Activated naive CD4-positive, alpha-beta T cell treated with anti-CD3 and anti-CD28 coated beads, Interleukin-2, amount 50 U/mL, for 72 hours (primary cell): ENCODE measurements around the gene SMIM10. TPM values are rescaled to one million over a fixed set of nuclear protein-coding genes. Genes with fewer than 3 reads are reported as not detected.
"Not testable (repeated sequence)": the region's sequence is repeated elsewhere in the genome, so short reads cannot be mapped to it uniquely, and the experiment has no call there.

Experiments used
- ATAC-seq, 2 donors: fragments of 150-1000 bp; cut with Tn5 transposase; 2 replicates each; pipeline ENCODE4 v1.10.0; 2021; ENCODE audit warnings: mild to moderate bottlenecking in 2 of 2, moderate library complexity in 2 of 2
- DNase-seq, 2 donors: peaks; one replicate each; pipeline ENCODE4 v3.0.0; 2021 to 2022; ENCODE audit warnings: low spot score in 2 of 2
- H3K27ac Mint-ChIP-seq, 2 donors: one replicate each; pipeline ENCODE4 v1.8.0; 2022; ENCODE audit warnings: mild to moderate bottlenecking in 2 of 2, mixed read lengths in 2 of 2
- H3K36me3 Mint-ChIP-seq, 2 donors: one replicate each; pipeline ENCODE4 v1.8.0; 2022; ENCODE audit warnings: mixed read lengths in 2 of 2
- H3K9me3 Mint-ChIP-seq, 2 donors: one replicate each; pipeline ENCODE4 v1.8.0; 2022; ENCODE audit warnings: mixed read lengths in 2 of 2
- total RNA-seq, 2 donors: library from RNA; stranded (reverse); gene quantifications; one replicate each; pipeline ENCODE4 v1.2.3, GENCODE V29; 2022

Gene SMIM10
- total RNA-seq, 2 donors from 2014 or later, result 0.39 to 1.5 TPM

DNA sequence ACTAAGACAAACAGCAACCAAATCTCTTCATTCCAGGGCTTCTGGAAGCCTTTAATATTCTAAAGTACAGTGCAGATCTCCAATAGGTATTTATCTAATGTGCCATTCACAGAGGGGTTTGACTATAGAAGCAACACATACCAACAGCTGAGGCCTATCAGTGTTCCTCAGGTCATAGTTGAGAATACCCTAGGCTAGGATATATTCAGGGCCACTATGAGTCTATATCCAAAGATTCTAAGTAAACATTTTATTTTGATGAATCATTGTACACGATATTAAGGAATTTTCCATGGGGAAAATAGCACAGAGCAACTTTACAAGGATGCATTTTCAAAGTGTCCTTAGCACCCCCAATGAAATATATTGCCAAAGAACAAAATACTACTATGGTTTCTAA is 9.7 kb downstream of the SMIM10 start:
- H3K9me3 Mint-ChIP-seq, result no peaks in the 10 kb centered on the region
- ATAC-seq (no peak), DNase-seq (no peak)
- no peak overlapping the region for H3K27ac Mint-ChIP-seq
- H3K36me3 Mint-ChIP-seq, result no peaks in the 10 kb centered on the region

DNA sequence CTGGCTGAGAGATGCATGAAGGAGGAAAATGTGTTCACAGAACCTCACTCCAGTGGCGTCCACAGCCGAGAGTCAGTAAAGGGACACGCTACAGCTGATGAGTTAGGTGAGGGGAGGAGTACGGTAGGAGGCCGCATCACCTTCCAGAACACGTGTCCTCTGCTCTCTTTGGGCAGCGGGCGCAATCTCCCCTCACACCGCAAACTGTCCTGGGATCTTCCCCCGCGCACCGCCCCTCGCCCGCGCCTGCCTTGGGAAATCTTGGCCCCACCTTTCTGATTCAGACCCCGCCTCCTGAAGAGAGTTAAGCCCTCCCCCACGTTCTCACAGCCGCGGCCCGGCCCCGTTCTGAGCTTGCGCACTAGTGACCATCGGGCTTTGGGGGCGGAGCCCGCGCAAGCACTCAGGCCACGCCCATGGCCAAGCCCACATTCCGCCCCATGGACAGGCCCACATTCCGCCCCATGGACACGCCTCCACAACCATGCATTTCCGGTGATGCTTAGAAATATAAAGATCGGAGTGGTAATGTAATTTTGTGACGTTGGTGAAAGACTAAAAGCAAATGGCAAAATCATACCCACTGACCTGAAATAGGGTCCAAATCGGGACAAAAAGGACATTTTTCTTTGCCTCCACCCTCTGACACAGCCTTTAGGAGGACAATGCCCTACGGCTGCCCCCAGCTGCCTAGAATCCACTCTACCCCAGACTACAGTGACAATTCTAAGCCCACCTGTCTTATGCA is 13.3 kb downstream of the SMIM10 start:
- Mint-ChIP-seq H3K36me3 (no peaks in the 10 kb centered on the region), H3K27ac (no peak overlapping the region), H3K9me3 (no peaks in the 10 kb centered on the region)
- DNase-seq (peak; percentile 86 to 87), ATAC-seq (peak; percentile 92 to 98)

DNA sequence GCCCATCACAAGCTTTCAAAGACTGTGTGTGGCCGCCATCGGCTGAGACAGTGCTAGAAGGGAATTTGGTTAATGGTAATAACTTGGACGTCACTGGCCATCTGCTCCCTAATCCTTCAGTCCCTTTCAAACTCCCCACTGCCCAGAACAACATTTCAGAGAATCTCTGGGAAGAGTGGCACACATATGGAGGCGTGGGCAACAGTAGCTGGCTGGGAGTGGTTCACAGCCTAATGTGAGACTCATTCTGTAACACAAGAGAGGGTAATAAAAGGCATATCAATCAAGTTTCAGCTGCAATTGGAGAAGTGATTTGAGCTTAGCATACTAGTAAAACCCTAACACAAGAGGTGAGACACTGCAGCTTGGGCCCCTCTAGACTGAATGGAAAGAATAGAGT is 15.4 kb downstream of the SMIM10 start:
- no peaks in the 10 kb centered on the region for H3K36me3 Mint-ChIP-seq
- ATAC-seq, result no peak
- DNase-seq, result no peak
- no peak overlapping the region for H3K27ac Mint-ChIP-seq
- no peaks in the 10 kb centered on the region for H3K9me3 Mint-ChIP-seq

DNA sequence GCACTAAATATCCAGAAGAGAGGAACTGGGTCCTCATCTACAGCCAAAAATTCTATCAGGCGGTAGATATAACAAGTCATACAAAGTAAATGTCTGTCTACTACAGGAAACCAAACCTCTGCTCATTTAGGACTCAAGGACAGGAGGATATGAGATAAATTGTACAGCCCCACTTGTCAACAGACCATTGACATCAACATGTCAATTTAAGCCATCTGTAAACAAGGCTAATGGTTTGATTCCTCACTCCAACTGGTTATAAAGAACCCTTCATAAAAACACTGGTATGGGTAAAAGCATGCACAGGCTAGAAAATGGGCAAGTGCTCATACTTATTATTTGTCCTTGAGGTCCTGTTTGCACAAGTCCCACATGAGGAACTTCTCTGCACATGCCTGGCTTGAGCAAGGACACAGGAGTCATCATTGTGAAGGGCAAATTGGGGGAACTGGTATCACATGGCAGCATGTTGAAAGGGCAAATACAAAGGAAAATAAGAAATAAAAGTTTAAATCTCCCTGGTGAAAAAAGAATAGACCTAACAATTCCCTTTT is 18.3 kb downstream of the SMIM10 start:
- no peak overlapping the region for H3K27ac Mint-ChIP-seq
- no peaks in the 10 kb centered on the region for H3K36me3 Mint-ChIP-seq
- ATAC-seq, result no peak
- no peaks in the 10 kb centered on the region for H3K9me3 Mint-ChIP-seq
- no peak for DNase-seq

DNA sequence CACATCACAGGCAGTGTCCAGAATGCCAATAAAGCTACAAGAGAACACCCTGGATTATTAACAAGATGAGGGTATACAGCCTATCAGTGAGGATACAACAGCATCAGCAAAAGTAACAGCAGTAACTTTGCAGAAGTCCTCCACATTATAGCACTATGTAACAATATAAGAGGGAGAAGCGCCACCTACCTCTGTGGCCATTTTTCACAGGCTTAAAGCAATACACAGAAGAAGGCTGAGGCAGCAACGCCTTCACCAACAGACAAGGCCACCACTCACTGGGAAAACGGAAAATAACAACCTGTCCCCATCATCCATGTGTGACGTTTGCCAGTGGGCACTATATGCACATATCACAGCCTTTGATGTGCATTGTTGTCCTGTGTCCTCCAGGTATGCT is 19.0 kb downstream of the SMIM10 start:
- Mint-ChIP-seq H3K27ac (no peak overlapping the region), H3K9me3 (no peaks in the 10 kb centered on the region), H3K36me3 (no peaks in the 10 kb centered on the region)
- no peak for DNase-seq
- no peak for ATAC-seq

DNA sequence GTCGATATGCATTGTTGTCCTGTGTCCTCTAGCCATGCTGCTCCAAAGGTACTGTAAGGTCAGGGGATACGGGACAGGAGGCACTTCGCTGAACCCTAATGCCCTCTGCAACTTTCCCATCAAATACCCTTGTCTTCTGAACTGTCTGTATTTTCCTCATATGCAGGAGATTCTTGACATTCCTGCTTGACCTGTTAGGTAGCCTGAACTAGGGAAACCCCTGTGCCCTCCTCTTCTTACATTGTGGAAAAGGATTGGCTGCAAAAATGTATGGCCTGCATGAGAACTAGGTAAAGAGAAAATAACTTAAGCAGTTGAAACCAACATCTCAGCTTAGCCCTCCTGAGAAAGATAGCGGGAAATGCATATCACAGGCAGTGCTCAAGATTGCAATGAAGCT is 20.1 kb downstream of the SMIM10 start:
- ATAC-seq (no peak), DNase-seq (no peak)
- H3K27ac Mint-ChIP-seq, result no peak overlapping the region
- H3K9me3 Mint-ChIP-seq, result no peaks in the 10 kb centered on the region
- no peaks in the 10 kb centered on the region for H3K36me3 Mint-ChIP-seq

DNA sequence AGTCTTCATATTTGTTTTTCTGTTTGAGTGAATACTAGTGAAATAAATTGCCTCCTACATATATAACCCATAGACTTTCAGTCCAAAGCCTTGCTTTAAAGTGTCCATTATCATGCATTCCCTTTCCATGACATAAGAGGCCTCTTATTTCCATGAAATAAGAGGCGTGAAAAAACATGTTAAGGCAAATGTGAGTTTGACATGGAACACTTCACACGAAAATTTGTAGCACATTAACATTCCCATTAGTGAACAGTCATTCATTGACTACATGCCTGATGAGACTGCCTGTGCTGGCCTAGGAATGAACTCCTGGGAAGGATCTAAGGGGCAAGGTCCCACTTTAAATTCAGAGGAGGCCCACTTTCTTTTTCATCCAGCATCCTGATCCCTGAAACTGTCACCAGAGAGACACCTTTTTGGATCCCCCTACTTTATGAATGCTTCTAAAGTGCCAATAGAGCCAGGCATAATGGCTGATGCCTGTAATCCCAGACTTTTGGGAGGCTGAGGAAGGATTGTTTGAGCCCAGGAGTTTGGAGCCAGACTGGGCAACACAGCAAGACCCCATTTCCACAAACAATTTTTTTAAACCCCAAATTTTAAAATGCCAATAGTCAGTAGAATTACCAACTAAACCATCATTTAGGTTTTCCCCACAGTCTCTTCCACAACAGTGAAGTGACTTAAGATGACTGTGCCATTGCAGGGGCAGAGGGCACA is 24.9 kb downstream of the SMIM10 start:
- H3K27ac Mint-ChIP-seq, result no peak overlapping the region
- DNase-seq, result no peak
- H3K36me3 Mint-ChIP-seq, result no peaks in the 10 kb centered on the region
- no peak for ATAC-seq
- H3K9me3 Mint-ChIP-seq, result no peaks in the 10 kb centered on the region

DNA sequence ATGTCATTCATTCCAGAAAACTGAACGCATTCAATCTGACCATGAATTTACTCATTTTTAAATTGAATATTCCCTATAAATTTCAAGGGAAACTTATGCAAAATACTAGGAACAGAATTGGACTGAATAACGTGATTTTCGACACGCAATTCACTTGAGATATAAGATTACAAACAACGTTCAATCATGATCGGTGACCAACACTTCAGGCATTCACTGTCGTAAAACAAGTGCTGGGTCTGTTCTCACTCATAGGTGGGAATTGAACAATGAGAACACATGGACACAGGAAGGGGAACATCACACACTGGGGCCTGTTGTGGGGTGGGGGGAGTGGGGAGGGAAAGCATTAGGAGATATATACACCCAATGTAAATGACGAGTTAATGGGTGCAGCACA is 29.1 kb downstream of the SMIM10 start:
- ATAC-seq, H3K9me3 Mint-ChIP-seq, H3K27ac Mint-ChIP-seq, H3K36me3 Mint-ChIP-seq, DNase-seq: not testable (repeated sequence)

DNA sequence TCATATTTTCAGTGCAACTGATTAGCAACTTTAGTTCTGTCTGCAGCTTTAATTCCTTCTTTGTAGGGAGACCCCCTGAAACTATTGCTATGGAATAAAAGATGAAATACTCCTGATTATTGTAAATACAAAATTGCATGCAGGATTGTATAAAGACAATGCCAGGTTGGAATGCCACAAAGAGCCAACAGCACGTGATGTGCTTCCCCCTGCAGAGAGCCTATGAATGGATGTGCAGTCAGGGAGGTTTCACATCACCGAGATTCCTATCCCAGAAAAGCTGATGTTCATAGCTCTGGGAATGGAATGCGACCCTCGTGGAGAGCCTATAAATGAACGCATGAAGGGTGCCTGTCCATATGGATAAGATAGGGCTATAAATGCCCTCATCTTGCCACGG is 33.0 kb downstream of the SMIM10 start:
- not testable (repeated sequence) for H3K9me3 Mint-ChIP-seq, H3K27ac Mint-ChIP-seq, ATAC-seq, DNase-seq, H3K36me3 Mint-ChIP-seq

DNA sequence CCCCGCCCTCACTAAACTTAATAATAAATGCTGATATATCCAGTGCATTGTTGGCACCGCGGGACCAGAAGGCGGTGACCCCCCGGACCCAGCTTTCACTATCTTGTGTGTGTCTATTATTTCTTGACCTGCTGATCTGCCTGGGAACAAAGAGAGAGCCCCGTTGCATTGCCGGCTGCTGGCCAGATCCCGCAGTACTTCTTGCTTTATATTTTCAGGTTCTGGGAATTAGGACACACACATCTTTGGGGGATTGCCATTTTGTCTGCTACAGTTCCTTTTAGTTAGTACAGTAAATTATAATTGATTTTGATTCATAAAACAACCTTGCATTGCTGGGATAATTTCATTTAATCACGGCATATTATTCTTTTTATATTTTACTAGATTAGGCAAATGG is 33.7 kb downstream of the SMIM10 start:
- DNase-seq (no peak), ATAC-seq (no peak)
- Mint-ChIP-seq H3K27ac (no peak overlapping the region), H3K36me3 (peaks cover 0 to 6% of the 10 kb centered on the region in 2 donors), H3K9me3 (no peaks in the 10 kb centered on the region)

DNA sequence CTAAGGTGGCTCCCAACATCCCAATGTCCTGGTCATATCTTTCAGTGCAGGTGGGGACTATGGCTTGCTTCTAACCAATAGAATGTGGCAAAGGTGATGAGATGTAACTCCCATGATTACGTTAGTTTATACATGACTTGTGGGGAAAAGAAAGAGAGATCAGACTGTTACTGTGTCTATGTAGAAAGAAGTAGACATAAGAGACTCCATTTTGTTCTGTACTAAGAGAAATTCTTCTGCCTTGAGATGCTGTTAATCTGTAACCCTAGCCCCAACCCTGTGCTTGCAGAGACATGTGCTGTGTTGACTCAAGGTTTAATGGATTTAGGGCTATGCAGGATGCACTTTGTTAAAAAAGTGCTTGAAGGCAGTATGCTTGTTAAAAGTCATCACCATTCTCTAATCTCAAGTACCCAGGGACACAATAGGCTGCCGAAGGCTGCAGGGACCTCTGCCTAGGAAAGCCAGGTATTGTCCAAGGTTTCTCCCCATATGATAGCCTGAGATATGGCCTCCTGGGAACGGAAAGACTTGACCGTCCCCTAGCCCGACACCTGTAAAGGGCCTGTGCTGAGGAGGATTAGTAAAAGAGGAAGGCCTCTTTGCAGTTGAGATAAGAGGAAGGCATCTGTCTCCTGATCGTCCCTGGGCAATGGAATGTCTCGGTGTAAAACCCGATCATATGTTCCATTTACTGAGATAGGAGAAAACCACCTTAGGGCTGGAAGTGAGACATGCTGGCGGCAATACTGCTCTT is 39.6 kb downstream of the SMIM10 start:
- peaks cover 10% of the 10 kb centered on the region in 2 donors for H3K36me3 Mint-ChIP-seq

DNA sequence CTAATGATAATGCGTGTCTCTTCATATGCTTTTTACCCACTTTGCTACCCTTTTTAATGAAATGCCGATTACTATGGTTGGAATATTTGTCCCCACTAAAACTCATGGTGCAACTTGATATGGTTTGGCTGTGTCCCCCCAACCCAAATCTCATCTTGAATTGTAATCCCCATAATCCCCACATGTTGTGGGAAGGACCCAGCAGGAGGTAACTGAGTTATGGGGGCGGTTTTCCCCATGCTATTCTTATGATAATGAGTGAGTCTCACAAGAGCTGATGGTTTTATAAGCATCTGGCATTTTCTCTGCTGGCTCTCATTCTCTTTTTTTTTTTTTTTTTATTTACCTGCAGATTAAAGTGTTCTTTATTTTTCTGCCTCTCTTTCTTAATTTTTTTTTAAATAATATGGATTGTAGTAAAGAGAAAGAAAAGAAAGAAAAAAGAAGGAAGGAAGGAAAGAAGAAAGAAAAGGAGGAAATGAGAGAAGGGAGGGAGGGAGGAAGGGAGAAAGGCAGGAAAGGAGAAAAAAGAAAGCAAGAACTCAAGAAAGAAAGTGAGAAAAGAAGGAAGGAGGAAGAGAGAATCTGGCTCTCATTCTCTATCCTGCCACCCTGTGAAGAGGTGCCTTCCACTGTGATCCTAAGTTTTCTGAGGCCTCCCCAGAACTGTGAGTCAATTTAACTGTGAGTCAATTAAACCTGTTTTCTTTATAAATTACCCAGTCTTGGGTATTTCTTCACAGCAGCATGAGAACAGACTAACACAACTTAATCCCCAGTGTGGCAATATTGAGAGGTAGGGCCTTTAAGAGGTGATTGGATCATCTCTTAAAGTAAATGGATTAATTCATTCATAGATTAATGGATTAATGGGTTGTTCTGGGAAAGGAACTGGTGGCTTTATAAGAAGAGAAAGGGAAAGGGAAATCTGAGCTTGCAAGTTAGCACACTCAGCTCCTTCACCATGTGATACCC is 50.6 kb downstream of the SMIM10 start:
- H3K36me3 Mint-ChIP-seq, H3K27ac Mint-ChIP-seq, DNase-seq, H3K9me3 Mint-ChIP-seq, ATAC-seq: not testable (repeated sequence)

More for the DNA sequence above, 39.6 kb downstream of the SMIM10 start:
- ATAC-seq, DNase-seq, H3K27ac Mint-ChIP-seq, H3K9me3 Mint-ChIP-seq: not testable (repeated sequence)

Other genes with a start within 250 kb of the SMIM10 start
- 10 to 100 TPM; 55.7 to 57.3 TPM for gene PABIR2, start 193.8 kb upstream of the SMIM10 start, total RNA-seq
- gene MOSPD1, start 75.7 kb upstream of the SMIM10 start, total RNA-seq, result 10 to 100 TPM in 1 of 2 donors, 1 to 10 TPM in 1; 8.1 to 12.2 TPM
- gene RTL8B, start 31.6 kb downstream of the SMIM10 start, total RNA-seq, result 1 to 10 TPM in 1 of 2 donors, under 1 TPM in 1; 0.66 to 2.4 TPM
- gene RTL8C, start 41.4 kb downstream of the SMIM10 start, total RNA-seq, result 10 to 100 TPM; 22.1 to 37.0 TPM
- 10 to 100 TPM in 1 of 2 donors, 1 to 10 TPM in 1; 8.9 to 13.0 TPM for gene RTL8A, start 61.1 kb downstream of the SMIM10 start, total RNA-seq
- under 1 TPM; 0.07 to 0.19 TPM for gene SMIM10L2B, start 107.7 kb downstream of the SMIM10 start, total RNA-seq
- not detected for gene ETDB, start 129.5 kb downstream of the SMIM10 start, total RNA-seq
- gene CT55, start 180.4 kb downstream of the SMIM10 start, total RNA-seq, result not detected